HG03097 (cell line): ENCODE measurements around the gene JAML.

Source experiments
- ATAC-seq: cut with Tn5 transposase; IDR thresholded peaks from one replicate; pipeline ENCODE4 v1.9.1; 2021; ENCODE audit not compliant: unreplicated experiment, low FRiP score

JAML gene

DNA sequence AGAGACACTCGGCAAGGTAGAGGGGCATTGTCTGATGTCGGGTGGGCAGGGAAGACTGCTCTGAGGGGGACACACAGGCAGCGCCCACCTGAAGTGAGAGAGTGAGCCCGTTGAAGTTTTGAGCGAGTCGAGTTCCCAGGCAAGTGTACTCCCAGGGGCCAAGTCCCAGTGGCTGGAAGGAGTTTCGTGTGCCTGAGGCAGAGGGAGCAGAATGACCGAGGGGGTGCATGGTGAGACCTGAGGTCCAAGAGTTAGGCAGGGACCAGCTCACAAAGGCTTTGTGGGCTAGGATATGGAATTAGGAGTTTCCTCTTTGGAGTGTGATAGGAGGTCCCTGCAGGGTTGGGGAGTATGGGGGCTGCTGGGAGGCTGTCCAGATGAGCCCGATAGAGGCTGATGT is 54.6 kb downstream of the JAML start:
- ATAC-seq = no peak

DNA sequence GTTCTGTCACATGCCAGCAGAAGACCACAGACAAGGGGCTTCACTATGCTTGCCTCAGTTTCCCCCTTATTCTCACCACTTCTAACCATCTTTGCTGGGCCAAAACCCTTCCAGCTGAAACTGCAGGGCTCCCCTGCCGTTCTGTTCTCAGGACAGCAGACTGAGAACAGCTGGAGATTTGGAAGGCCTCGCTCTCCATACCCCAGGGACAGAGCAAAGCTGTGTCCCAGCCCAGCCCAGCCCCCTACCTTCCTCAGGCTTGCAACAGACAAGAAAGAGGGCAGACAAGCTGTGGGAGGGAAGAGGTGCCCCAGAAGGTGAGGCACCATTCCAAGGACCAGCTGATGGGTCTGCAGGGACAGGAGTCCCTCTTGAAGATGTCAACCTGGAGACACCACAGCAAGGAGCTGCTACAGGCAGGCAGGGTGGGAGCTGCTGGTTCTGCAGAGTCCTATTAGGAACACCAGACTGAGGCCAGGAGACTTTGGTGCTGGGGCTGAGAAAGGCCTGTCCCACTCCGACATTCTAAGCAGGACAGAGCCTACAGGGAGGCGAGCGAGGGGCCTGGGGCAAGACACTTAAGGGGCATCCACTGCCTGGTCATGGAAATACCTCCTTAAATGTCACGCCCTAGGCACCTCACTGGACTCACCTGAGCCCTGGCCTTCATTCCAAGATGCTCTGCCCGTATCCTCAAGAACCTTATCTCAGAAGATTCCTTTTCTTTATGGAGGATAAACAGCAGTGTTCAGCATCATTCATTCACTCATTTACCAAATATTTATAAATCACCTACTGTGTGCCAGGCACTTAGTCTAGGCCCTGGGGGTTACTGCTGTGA is 55.3 kb downstream of the JAML start:
- no peak for ATAC-seq

- ATAC-seq = no peak
Measured at GRCh38 chr11:118168751-118169150, 56.1 kb downstream of the JAML start.

DNA sequence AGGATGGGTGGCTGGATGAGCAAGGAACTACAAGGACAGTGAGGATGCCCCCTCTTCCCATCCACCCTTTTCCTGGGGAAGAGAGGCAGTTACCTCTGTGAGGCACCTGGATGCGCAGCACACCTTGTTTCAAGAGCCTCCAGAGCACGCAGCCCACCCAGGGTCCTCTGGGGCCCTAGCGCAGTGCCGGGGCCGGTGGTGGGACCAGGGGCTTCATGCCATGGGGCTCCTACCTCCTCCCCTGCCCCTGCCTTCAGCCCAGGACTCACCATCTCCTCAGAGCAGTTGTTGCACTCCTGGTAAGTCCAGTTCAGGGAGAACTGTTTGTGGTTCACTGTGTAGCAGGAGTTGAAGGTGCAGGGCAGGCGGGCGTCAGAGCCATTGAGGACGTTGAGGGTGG is 56.5 kb downstream of the JAML start:
- no peak for ATAC-seq

GRCh38 chr11:118167906-118168305 is 56.9 kb downstream of the JAML start:
- no peak for ATAC-seq

GRCh38 chr11:118167253-118167652 is 57.6 kb downstream of the JAML start:
- ATAC-seq = no peak

GRCh38 chr11:118166641-118167040 is 58.2 kb downstream of the JAML start:
- no peak for ATAC-seq

- no peak for ATAC-seq
Measured at GRCh38 chr11:118164885-118165284, 59.9 kb downstream of the JAML start.

- no peak for ATAC-seq
Measured at GRCh38 chr11:118163494-118163893, 61.3 kb downstream of the JAML start.

DNA sequence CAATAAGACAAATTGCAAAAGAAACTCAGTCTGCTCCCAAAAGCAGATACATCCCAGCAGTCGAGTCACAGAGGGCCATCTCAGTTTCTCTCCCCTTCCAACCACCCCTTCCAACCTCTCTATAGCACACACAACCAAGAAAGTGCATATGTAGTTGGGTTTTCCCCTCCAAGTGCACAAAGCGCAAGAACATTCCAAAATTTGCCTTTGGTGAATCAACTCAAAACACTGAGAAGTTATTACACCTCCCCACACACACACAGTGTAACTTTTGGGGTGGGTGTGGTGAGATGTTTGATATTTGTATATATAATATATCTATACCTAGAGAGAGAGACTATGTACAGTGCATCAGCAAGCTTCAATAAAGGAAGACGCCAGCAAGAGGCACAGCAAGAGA is 62.0 kb downstream of the JAML start:
- no peak for ATAC-seq

GRCh38 chr11:118161786-118162185 is 63.0 kb downstream of the JAML start:
- ATAC-seq = no peak

DNA sequence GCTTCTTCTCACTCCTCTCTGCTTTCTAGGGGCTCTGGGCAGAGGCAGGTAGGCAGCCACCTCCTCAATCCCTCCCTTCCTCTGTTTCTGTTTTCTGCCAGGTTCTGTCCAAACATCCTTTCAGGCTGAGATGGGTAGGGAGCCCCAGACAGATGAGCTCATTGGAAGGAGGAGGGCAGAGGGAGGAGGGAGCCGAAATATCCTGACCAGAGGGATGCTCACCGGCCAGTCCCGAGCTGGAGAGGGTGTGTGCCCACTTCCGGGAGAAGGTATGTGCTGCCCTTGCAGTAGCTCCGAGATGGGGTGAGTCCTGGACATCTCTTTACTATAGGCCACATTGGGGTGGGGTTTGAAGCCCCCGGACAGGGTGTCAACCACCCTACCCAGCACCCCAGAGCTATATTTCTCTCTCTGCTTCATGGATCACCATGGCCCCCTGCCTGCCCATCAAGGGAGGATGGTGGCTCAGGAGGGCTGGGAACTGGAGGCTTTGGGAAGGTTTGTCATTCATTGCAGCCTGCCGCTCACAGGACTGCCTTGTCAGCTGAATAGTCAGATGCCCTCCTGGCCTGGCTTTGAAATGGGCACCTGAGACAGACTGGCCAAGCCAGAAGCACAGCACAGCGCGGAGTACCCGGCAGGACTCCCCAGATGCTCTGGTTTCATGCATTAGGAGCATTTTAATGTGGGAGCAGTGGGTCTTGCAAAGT is 67.5 kb downstream of the JAML start:
- ATAC-seq = no peak

DNA sequence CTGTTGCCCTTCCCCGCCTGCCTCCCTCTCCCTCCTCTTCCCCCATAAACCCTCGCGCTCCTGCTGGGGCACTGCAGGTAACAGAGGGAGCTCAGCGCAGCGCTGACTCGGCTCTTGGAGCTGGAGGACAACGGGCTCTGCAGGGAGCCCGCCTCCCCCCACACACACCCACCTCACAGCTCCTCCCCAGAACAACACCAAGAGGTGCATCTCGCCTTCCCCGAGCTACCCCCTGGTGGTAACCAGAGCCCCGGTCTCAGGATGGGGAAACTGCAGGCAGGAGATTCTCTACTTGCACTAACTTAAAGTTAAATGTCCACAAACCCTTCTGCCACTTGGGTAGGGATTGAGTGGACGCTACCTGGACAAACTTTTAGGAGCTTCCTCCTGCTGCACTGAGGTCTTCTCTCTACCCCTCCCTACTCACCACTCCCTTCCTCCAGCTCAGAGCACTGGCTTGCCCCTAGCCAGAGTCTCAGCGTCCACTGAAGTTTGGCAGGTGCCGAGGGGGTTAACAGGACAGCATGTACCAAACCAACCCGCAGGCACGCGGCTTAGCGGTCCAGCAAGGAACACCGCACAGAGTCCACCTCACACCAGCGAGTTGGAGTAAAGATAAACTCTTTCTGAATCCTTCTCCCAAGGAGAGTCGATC is 68.2 kb downstream of the JAML start:
- ATAC-seq = no peak

DNA sequence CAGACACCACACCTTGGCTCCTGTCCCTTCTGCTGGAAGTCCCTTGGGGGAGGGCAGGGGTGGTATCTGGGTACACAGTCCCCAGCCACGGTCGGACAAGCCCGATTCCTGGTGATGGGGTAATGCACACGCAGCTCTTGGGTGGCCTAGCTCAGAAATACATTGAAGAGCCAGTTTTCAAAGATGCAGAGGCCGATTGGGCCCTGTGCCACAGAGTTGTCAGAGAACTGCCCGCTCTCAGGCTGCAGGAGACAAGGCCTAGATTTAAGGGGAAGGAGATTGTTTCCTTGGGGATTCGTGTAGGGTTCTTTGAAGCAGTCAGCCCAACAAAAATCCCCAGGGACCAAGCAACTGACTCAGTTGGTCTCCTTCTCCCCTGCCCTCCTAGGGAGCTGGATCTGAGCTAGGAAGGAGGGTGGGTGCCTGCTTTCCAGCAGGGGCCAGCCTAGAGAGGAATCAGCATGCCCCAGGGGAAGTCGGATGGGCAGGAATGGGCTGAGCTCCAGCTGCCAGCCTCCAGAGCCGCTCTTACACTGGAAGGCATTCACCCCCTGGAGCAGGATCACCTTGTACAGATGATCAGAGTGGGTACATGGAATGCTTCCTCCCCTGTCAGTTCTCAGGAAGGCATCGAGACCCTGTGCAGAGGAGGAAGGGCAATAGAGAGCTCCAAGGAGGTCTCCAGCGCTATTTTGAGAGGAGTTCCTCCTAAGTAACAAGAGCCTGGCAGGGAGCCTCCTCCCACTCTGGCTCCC is 68.9 kb downstream of the JAML start:
- ATAC-seq = no peak

- ATAC-seq = no peak
Measured at GRCh38 chr11:118154641-118155040, 70.2 kb downstream of the JAML start.

DNA sequence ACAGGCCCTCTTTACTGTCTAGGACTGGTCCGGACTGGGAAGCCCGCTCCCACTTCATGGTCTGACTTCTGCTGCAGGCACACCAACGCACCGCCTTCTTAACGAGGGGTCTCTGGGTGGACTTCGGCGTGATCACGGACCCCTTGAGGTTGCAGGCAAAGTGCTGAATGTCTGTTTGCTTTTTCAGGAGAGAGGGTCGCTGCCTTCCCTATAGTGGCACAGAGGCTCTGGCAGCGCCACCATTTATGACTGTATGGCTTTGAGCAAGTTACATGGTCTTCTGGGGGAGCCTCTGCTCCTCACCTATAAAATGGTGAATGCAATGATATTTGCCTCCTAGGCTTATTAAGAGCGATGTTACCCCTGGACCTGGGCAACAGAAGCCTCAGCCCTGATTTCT is 70.8 kb downstream of the JAML start:
- ATAC-seq = no peak

GRCh38 chr11:118153516-118153915 is 71.3 kb downstream of the JAML start:
- no peak for ATAC-seq

- ATAC-seq = no peak
Measured at GRCh38 chr11:118152552-118153471, 72.0 kb downstream of the JAML start, which contains the start of gene SCN4B. Gene SCN4B (minus strand): TSS chr11:118152823. CDS start chr11:118152673, 150 bp downstream.

GRCh38 chr11:118152020-118152551 is 72.7 kb downstream of the JAML start:
- ATAC-seq = no peak
